Measurements from ENCODE around the gene CCDC148.
"Not testable (repeated sequence)": the region's sequence is repeated elsewhere in the genome, so short reads cannot be mapped to it uniquely, and the experiment has no call there.

Gene CCDC148

GRCh38 chr2:158481116-158481515 lies 24.6 kb upstream of the CCDC148 start:
- DNase-seq: no peak

GRCh38 chr2:158478816-158479215 lies 22.3 kb upstream of the CCDC148 start:
- no peak for DNase-seq

DNA sequence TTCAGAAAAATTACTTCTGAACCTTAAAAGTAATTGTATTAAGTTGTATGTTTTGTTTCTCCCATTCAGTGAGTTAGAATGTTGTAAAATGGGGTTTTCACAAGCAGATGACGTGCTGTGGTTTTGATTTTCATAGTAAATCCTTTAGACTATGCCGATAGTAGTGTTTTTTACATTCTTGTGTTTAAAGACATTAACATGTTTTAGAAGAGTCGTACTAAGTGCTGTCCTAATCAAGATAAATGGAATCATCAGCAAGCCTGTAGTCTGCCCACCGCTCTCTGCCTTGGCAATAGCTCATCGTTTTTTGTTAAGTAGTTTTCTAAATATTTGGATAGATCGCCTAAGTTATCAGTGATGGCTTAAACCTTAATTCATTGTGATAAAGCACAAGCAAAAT lies 21.7 kb upstream of the CCDC148 start:
- DNase-seq: no peak

DNA sequence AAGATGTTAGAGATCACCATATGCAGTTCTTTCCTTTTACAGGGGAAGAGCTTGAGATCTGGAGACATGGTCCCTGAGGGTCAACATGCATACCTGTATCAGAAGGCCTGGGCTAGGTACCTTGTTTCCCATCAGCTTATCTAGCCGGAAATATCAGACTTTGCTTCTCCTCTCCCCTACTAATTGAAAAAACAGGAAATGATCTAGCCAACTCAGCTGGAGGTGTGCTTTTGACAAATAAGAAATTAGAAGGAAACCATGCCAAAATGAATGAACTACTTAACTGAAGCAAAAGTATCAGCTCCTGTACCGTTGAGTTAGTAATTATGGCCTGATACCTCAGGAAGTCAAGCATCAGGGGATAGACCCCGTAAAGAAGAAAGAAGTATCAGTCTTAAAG lies 20.6 kb upstream of the CCDC148 start:
- no peak for DNase-seq

- DNase-seq: not testable (repeated sequence)
Measured at GRCh38 chr2:158474526-158475011, 18.0 kb upstream of the CCDC148 start.

DNA sequence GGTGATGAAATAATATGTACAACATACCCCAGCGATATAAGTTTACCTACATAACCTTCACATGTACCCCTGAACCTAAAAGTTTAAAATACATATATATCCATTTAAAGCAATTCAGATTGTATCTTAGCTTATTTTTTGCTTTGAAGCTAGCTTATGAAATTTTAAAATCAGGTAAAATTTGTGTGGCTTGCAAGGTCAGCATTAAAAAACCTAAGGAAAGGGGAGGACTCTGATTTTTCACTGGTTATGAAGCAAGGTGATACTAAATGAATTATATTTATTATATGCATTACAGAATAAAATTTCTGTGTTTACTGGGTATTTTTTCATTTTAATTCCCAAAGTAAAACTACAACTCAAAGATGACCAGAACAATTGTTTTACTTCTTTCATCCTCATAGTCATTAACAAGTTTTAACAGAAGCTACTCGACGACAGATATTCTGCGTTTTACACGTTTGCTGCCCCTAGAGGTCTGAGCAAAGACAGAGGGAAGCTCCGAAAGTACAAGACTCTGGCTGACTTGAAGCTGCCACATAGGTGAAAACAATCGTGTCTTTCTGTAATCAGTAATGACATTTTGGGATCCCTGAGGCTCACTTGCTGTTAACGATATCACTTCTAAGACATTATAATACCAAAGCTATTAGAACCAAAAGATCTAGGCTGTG lies 17.3 kb upstream of the CCDC148 start:
- no peak for DNase-seq

GRCh38 chr2:158473300-158473699 lies 16.7 kb upstream of the CCDC148 start:
- DNase-seq: not testable (repeated sequence)

- not testable (repeated sequence) for DNase-seq
Measured at GRCh38 chr2:158472829-158473228, 16.3 kb upstream of the CCDC148 start.

DNA sequence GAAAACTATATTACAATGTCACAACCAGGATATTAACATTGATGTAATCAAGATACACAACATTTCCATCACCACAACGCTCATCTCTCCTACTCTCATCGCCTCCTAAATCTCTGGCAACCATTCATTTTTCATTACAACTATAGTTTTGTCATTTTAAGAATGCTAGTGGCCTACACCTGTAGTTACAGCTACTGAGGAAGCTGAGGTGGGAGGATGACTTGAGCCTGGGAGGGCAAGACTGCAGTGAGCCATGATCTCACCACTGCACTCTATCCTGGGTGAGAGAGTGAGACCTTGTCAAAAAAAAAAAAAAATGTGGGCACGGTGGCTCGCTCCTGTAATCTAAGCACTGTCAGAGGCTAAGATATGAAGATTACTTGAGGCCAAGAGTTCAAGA lies 10.7 kb upstream of the CCDC148 start:
- DNase-seq: no peak

DNA sequence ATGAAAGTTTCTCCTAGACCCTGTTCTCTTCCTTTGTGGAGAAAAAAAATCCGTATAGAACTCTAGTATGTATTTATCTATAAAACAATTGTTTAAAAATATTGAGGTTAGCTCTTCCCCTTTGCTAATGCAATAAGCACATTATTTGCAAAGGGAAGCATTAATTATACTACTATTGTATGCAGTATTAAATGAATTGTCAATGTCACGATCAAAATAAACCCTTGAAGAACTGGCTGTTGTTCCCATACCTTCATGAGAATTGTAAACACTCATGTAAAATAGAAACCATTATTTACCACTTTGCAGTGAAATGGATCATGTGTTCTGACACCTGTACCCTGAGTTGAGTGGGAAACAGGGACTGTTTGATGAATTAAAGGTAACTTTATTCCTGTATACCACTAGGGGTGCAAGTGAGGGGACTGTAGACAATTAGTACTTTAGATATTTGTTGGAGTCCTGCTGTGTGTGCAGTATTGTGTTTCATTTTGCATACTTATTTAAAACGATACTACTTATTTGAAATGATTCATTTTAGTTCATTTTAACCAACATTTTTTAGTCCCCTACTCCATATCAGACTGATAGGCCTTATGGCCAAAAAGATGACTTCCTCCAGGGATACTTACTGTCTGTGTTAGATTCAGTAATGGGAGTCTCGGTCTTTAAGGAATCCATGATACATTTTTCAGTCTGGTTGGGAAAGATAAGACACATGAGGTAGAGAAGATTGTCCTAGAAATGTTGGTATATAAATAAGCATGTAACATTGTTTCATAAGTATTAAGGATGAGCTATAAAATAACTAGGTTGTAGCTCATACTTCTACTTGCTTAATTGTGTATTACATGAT lies 8.1 kb upstream of the CCDC148 start:
- DNase-seq: peak; percentile 62

- no peak for DNase-seq
Measured at GRCh38 chr2:158463496-158464095, 7.0 kb upstream of the CCDC148 start.

- DNase-seq: no peak
Measured at GRCh38 chr2:158460632-158461297, 4.2 kb upstream of the CCDC148 start.

DNA sequence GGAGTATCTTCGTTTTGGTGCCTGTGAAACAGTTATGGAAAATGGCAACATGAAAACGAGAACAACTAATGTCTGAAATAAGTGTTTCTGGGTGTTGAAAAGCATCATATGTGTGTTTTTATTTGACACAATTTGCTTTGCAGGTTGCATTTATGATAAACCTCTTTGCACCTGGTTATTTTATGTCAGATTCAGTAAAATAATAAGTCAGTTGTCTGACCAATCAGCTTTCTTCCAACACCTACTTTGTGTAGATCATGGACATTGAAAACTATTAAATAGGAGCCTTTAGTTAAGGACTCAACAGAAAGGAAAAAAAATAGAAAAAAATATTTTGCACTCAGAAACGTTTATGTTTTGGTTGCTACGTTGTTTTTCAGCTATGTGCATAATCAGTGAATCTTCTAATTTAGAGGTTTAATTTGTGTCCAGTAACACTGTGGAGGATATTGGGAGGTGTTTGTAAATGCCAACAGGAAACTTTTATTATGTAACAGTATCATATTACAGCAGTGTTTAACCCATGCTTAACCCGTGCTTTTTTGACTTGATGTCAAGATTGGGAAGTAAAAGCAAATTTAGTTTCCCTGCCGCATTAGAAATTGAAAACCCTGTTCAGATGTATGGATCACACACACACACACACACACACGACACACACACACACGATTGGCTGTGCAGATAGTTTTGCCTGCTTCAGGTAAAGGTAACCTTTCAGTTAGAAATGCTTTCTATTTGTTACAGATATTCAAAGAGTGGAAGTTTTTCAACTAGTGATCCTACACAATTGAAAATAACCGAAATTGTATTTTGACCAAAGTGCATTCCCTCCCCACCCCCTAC lies 2.8 kb upstream of the CCDC148 start:
- DNase-seq: no peak

GRCh38 chr2:158458617-158458920 lies 2.0 kb upstream of the CCDC148 start:
- no peak for DNase-seq

- peak; percentile 41 for DNase-seq
Measured at GRCh38 chr2:158457826-158458616, 1.5 kb upstream of the CCDC148 start.

GRCh38 chr2:158457092-158457825 lies 706 bp upstream of the CCDC148 start:
- peak; percentile 46 for DNase-seq

DNA sequence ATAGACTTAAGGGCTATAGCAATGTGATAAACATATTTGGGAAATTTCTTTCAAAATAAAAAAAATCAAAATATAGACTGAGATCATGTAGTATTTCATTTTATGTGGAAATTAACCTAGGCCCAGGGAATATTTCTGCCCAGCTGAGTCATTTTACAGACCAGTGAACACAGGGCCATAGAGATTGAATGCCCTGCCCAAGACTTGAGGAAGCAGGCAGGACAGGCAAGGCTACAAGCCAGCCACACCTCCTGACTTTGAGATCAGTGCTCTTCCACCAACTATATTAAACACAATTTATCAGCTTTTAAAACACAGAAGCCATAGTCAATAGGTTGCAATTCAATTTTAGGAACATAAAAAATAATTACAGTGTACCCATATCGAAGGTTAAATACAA lies 12.9 kb downstream of the CCDC148 start:
- DNase-seq: no peak

- DNase-seq: not testable (repeated sequence)
Measured at GRCh38 chr2:158439062-158439461, 17.5 kb downstream of the CCDC148 start.

DNA sequence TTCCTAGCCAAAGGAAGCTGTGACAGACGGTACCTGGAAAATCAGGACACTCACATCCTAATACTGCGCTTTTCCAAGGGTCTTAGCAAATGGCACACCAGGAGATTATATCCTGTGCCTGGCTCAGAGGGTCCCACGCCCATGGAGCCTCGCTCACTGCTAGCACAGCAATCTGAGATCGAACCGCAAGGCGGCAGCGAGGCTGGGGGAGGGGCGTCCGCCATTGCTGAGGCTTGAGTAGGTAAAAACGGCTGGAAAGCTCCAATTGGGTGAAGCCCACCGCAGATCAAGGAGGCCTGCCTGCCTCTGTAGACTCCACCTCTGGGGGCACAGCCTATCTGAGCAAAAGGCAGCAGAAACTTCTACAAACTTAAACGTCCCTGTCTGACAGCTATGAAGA lies 22.8 kb downstream of the CCDC148 start:
- not testable (repeated sequence) for DNase-seq

DNA sequence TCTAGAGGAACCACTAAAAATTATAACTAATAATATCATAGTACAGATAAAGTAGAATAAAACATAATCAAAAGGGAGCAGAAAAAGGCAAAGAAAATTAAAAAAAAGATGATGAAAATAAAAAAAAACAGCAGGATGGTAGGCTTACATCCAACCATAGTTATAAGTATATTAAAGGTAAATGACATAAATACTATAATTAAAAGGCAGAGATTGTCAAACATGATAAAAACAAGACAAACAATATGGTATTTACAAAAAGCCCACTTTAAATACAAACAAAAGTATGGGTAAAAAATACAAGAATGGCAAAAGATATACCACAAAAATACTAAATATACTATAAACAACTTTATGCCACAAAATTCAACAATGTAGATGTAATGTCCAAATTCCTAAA lies 24.4 kb downstream of the CCDC148 start:
- no peak for DNase-seq

DNA sequence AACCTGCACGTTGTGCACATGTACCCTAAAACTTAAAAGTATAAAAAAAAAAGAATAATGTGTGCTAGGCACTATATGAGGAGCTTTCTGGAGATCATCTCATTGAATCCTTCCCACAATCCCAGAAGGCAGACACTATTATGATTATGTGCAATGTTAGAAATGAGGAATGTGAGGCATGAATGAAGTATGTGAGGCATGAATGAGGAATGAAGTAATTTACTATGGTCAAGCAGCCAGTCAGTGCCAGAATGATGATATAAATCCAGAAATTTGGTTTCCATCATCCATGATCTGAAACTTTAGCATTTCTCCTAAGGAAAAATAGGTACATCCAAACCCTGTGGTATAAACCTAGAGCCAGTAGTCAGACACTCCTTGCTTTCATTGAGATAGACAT lies 42.0 kb downstream of the CCDC148 start:
- no peak for DNase-seq
